SU-DHL-6 (cell line): ENCODE results near the gene TDRD15.

ENCODE experiments used
- H2AFZ ChIP-seq: fragments of 200-600 bp; sonication (generic); 2 replicates; pipeline ENCODE4 v1.6.1; 2014; ENCODE audit warnings: low read depth, mild to moderate bottlenecking, moderate library complexity, mixed read lengths, antibody characterized with exemption, low read length; ENCODE audit not compliant: severe bottlenecking
- H3F3A ChIP-seq: fragments of 200-600 bp; shearing (Covaris generic); 2 replicates; pipeline ENCODE4 v1.6.0; 2016; ENCODE audit warnings: antibody characterized with exemption, mild to moderate bottlenecking; ENCODE audit not compliant: insufficient read depth
- H3K27ac ChIP-seq: fragments of 200-600 bp; sonication (generic); 2 replicates; pipeline ENCODE4 v1.5.1; 2016; ENCODE audit warnings: low read depth, mild to moderate bottlenecking, low read length, moderate library complexity, mixed read lengths
- H3K27me3 ChIP-seq: fragments of 200-600 bp; sonication (generic), shearing (Covaris generic); 2 replicates; pipeline ENCODE4 v1.6.0; 2014; ENCODE audit warnings: mild to moderate bottlenecking, low read length
- H3K36me3 ChIP-seq: fragments of 200-600 bp; sonication (generic); 2 replicates; pipeline ENCODE4 v1.6.1; 2014; ENCODE audit warnings: mild to moderate bottlenecking, low read length, mixed read lengths
- H3K4me2 ChIP-seq: fragments of 300-600, 200-600 bp; shearing (Covaris generic), sonication (generic); 2 replicates; pipeline ENCODE4 v1.6.0; 2014; ENCODE audit warnings: low read length, low read depth, mild to moderate bottlenecking; ENCODE audit not compliant: poor library complexity, severe bottlenecking
- H3K4me3 ChIP-seq: fragments of 200-600 bp; sonication (generic); 2 replicates; pipeline ENCODE4 v1.5.1; 2014; ENCODE audit warnings: antibody characterized with exemption, low read length, mild to moderate bottlenecking, mixed read lengths; ENCODE audit not compliant: insufficient read depth, poor library complexity, severe bottlenecking
- H3K79me2 ChIP-seq: fragments of 200-600 bp; sonication (generic); 2 replicates; pipeline ENCODE4 v1.6.1; 2014; ENCODE audit warnings: mild to moderate bottlenecking, low read length, moderate library complexity; ENCODE audit not compliant: insufficient read depth
- H3K9ac ChIP-seq: fragments of 200-600 bp; sonication (generic); 2 replicates; pipeline ENCODE4 v1.7.0; 2014; ENCODE audit warnings: mild to moderate bottlenecking, low read length
- H3K9me2 ChIP-seq: fragments of 200-600 bp; sonication (generic); replicated peaks from 2 replicates; pipeline ENCODE4 v1.6.1; 2014; ENCODE audit warnings: low read length; ENCODE audit not compliant: insufficient read depth
- H3K9me3 ChIP-seq: fragments of 200-600 bp; sonication (generic); 2 replicates; pipeline ENCODE4 v1.6.1; 2014; ENCODE audit warnings: low read length, mixed read lengths; ENCODE audit not compliant: insufficient read depth
- H4K20me1 ChIP-seq: fragments of 200-600 bp; sonication (generic); 2 replicates; pipeline ENCODE4 v1.6.1; 2014; ENCODE audit warnings: low read depth, mild to moderate bottlenecking, antibody characterized with exemption, low read length, moderate library complexity, mixed read lengths
- EZH2phosphoT487 ChIP-seq: fragments of 200-600 bp; sonication (generic), shearing (Covaris generic); conservative IDR thresholded peaks from 2 replicates; pipeline ENCODE4 v1.6.1; 2018; ENCODE audit warnings: mild to moderate bottlenecking, antibody characterized with exemption, low read length, moderate library complexity, mixed read lengths
- TF ChIP-seq, protein P1 (sequence below): fragments of 200-600 bp; sonication (generic); IDR thresholded peaks from one replicate; pipeline ENCODE4 v1.5.1; 2017; ENCODE audit warnings: antibody characterized with exemption, mild to moderate bottlenecking, low read length, moderate library complexity; ENCODE audit not compliant: insufficient read depth, poor library complexity, severe bottlenecking

The TDRD15 gene

DNA sequence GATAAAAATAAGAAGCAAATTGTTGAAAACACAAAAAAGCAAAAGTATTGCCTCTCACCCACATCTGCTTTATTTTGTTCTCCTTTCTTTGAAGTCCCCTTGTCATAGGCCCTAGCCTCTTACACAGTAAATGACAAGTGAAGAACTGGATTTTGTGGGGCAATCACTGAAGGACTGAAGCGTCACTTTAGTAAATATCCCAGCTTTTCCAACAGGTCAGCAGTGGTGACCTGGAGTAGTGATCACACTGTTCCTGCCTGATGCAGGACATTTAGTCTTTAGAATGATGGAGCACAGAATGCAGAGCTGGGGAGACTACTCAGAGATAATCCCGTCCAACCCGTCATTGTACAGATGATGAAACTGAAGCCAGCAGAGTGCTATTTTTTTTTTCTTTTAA lies 28.1 kb upstream of the TDRD15 start:
- H3K79me2 ChIP-seq, result no peaks in the 10 kb centered on the region
- no peaks in the 10 kb centered on the region for H3K36me3 ChIP-seq
- TF ChIP-seq EZH2phosphoT487, result no peak
- TF ChIP-seq, protein P1, sequence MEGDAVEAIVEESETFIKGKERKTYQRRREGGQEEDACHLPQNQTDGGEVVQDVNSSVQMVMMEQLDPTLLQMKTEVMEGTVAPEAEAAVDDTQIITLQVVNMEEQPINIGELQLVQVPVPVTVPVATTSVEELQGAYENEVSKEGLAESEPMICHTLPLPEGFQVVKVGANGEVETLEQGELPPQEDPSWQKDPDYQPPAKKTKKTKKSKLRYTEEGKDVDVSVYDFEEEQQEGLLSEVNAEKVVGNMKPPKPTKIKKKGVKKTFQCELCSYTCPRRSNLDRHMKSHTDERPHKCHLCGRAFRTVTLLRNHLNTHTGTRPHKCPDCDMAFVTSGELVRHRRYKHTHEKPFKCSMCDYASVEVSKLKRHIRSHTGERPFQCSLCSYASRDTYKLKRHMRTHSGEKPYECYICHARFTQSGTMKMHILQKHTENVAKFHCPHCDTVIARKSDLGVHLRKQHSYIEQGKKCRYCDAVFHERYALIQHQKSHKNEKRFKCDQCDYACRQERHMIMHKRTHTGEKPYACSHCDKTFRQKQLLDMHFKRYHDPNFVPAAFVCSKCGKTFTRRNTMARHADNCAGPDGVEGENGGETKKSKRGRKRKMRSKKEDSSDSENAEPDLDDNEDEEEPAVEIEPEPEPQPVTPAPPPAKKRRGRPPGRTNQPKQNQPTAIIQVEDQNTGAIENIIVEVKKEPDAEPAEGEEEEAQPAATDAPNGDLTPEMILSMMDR, result no peak
- H3K27me3 ChIP-seq, result no peaks in the 10 kb centered on the region
- H2AFZ ChIP-seq, result no peak overlapping the region
- no peak overlapping the region for H3K4me3 ChIP-seq
- H3K9ac ChIP-seq, result no peak overlapping the region
- H3K9me3 ChIP-seq, result no peaks in the 10 kb centered on the region
- H3F3A ChIP-seq, result no peaks in the 10 kb centered on the region
- no peaks in the 10 kb centered on the region for H4K20me1 ChIP-seq
- H3K9me2 ChIP-seq, result no peaks in the 10 kb centered on the region
- H3K4me2 ChIP-seq, result no peak overlapping the region
- no peak overlapping the region for H3K27ac ChIP-seq

DNA sequence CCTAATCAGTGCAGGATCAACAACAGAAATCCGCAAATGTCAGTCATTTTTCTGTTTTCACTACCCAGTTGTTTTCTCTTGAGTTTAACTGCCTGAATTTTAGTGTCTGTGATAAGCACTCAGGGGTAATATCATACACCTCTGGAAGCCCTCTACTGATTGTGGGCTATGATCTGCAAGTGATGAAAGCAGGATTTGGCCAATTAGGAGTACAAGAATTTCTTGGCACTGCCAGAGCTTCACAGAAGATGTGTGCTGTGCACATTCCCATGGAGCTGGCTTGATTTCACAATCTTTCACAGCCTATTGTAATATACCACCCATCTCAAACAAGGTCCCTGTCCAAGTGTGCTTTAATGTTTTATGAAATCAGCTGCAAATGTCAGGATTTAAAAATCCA lies 27.3 kb upstream of the TDRD15 start:
- H3F3A ChIP-seq, result no peaks in the 10 kb centered on the region
- no peaks in the 10 kb centered on the region for H3K27me3 ChIP-seq
- no peak overlapping the region for H2AFZ ChIP-seq
- no peak overlapping the region for H3K4me3 ChIP-seq
- H3K9me2 ChIP-seq, result no peaks in the 10 kb centered on the region
- no peaks in the 10 kb centered on the region for H3K9me3 ChIP-seq
- no peaks in the 10 kb centered on the region for H3K36me3 ChIP-seq
- no peak overlapping the region for H3K27ac ChIP-seq
- H3K4me2 ChIP-seq, result no peak overlapping the region
- H3K79me2 ChIP-seq, result no peaks in the 10 kb centered on the region
- H4K20me1 ChIP-seq, result no peaks in the 10 kb centered on the region
- TF ChIP-seq, protein P1, result no peak
- no peak for TF ChIP-seq EZH2phosphoT487
- no peak overlapping the region for H3K9ac ChIP-seq

DNA sequence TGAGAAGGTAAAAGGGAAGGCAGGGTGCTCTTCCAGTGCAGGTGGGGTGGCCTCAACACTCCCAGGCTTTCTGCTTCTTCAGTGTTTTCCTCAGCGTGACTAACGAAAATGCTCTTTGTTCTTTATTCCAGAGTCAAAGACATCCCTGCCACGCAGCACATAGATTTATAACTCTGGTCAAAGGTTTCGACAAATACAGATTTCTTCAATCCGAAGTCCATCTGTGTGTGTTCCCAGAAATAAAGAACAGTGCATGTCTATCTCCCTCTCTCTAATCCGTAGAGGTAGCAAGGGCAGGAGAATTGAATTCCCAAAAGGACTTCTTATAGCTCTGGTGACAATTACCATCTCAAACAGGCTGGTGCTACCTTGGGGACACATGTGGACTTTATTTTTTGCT lies 26.4 kb upstream of the TDRD15 start:
- Histone ChIP-seq H3K36me3 (no peaks in the 10 kb centered on the region), H3K9me2 (no peaks in the 10 kb centered on the region), H3K9me3 (no peaks in the 10 kb centered on the region), H3K4me2 (no peak overlapping the region), H3K27ac (no peak overlapping the region), H3K9ac (no peak overlapping the region), H3K4me3 (no peak overlapping the region), H3K79me2 (no peaks in the 10 kb centered on the region), H3K27me3 (no peaks in the 10 kb centered on the region), H2AFZ (no peak overlapping the region), H3F3A (no peaks in the 10 kb centered on the region), H4K20me1 (no peaks in the 10 kb centered on the region)
- TF ChIP-seq, protein P1, result no peak
- no peak for TF ChIP-seq EZH2phosphoT487
